MV-4-11 (cell line): Measurements from ENCODE around the gene MPL.

Source experiments
- DNase-seq: peaks from one replicate; lab custom pipeline; 2025; lab: John Stamatoyannopoulos, UW

The MPL gene

DNA sequence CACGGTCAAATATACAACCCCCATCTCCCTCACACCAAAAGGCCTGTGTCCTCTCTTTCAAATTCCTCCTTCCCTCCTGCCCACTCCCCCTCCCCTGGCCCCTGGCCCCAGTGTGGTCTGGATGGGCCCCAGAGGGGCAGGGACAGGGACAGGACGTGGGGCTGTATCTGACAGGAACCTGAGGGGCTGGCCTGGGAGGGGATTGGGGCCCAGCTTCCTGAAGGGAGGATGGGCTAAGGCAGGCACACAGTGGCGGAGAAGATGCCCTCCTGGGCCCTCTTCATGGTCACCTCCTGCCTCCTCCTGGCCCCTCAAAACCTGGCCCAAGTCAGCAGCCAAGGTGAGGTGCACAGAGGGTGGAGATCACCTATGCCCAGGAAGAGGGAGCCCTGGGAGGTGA lies at the start of gene MPL:
MPL (plus strand) TSS at position 231 of the 400 bp plus-strand sequence; CDS start at position 262, 31 bp downstream.
- no peak for DNase-seq

DNA sequence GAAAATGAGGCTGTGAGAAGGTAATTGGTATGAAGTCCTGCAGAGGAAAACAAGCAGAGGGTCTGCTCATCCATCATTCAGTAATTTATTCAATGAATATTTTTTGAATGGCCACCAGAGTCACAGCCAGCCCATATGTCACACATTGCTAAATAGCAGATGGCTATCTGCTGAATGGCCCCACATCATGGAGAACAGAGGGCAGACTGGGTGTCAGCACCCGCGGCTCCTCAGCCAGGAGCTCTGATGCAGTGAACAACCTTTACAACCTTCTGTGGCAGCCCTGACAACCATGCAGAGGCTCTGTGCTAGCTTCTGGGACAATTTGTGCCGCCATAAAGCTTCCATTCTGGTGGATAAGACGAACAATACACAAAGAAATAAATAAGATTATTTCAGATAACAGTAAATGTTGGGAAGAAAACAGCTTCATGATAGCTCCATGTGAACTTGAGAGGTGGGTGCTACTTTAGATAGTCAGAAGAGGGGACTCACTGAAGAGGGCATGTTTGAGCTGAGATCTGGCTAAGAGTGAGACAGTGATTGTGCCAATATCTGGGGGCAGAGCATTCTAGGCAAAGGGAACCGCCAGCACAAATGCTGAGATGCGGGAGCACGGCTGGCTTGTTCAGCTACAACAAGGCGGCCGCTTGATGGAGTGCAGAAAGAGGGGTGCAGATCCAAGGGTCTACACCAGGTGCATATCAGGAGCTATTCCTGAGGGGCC lies 49.4 kb upstream of the MPL start:
- DNase-seq, result no peak

DNA sequence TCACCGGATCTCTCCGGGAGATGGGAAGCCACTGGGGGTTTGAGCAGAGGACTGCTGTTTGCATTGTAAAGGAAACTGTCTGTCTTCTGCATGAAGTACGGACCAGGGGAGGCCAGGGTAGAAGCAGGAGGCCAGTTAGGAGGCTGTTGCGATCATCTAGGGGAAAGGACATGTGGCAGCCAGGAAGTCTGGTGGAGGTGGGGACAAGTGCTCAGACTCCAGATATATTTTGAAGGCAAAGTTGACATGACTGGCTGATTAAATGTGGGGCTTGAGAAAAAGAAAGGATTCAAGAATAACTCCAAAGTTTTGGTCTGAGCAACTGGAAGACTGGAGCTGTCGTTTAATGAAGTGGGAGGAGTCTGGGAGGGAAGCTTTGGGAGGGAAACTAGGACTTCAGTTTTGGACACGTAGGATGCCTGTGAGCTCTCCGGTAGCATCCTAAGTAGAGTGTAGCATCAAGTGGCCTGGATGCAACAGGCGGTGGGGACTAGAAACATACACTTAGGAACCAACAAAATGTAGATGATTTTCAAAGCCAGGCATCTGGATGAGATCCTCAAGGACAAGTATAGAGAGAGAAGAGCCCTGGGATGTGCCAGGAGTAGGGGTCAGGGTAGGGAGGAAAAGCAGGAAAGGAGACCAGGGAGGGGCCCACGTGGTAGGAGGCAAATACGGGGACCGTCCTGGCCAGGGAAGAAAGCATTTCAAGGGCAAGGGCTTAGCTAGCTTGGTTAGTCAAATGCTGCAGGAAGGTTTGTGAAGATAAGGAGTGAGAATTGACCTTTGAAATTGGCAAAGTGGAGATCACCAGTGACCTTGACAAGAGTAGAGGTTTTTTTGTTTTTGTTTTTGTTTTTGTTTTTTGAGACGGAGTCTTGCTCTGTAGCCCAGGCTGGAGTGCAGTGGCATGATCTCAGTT lies 48.6 kb upstream of the MPL start:
- DNase-seq, result no peak

DNA sequence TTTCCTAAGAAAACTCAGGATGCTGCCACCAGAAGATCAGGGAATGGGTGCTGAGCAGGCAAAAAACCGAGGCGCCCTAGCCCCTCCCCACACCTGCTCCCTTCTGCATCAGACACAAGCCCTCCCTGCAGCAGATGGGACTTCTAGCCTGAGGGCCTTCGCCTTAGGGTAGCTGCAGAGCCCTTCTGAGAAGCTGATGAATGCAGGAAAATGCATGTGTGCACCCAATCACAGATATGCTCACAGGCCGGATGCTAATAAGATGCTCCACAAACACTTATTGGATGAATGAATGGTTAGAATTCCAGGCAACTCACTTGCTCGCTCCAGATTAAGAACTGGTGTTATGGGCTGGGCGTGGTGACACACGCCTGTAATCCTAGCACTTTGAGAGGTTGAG lies 45.4 kb upstream of the MPL start:
- no peak for DNase-seq

DNA sequence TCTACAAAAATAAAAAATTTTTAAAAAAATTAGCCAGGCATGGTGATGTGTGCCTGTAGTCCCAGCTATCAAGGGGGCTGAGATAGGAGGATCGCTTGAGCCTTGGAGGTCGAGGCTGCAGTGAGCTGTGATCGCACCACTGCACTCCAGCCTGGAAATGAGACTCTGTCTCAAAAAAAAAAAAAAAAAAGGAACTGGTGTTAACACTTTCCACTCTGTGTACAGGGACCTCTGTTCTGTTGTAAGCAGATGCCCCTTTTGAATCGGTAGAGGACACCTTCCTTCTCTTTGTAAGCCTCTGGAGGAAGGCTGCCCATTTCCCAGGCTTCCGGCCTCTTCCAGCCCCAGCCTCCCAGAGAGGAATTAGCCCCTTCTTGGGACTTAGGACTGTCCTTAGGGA lies 44.9 kb upstream of the MPL start:
- DNase-seq, result no peak

DNA sequence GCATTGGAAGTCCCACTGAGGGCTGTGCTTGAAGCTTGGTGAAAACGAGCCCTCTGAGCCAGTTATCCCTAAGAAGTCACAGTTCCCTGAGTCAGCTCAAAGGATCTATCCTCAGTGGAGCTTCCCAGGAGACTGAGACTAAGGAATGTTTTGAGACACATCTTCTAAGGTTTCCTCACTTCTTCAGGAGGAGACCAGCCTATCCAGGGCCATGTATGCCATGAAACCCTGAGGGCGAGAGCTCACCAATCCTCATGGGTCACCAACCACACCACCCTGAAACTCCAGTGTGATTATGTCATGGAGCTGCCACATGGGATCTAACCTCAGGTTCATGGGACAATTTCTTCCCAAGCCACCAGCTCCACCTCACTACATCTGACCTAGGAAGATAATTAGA lies 44.4 kb upstream of the MPL start:
- no peak for DNase-seq

DNA sequence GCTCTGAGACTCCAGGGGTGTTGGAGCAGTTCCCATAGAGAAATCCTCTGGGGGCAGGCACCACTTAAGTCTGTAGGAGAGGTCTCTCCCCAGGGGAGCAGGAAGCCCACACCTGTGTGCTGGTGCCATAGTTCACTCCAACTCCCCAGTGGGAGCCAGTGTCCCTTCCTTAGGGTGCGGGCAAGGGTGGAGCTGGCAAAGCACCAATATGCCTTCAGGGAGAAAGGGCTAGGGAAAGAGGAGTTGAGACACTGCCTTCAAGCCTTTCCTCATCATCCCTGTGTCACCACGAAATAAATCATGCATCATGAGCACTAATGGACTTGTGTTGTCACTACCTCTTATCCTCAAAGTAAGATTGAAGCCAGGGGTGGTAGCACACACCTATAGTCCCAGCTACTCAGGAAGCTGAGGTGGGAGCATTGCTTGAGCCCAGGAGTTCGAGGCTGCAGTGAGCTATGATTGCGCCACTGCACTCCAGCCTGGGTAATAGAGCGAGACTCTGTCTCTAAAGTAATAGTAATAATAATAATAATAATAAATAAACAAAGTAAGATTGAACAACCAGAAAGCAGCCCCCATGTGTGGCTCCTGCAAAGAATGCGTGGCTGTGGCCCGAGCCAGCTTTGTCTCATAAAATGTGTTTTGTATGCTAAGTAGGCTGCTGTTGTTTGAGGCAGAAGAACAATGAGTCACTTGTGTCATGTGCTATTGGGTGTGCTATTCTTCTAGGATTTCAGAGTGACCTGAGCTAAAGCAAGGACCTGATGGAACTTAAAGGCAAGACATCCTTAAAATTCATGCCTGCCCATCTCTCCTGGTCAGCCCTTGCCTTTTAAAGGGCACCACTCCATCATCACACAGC lies 43.5 kb upstream of the MPL start:
- no peak for DNase-seq

DNA sequence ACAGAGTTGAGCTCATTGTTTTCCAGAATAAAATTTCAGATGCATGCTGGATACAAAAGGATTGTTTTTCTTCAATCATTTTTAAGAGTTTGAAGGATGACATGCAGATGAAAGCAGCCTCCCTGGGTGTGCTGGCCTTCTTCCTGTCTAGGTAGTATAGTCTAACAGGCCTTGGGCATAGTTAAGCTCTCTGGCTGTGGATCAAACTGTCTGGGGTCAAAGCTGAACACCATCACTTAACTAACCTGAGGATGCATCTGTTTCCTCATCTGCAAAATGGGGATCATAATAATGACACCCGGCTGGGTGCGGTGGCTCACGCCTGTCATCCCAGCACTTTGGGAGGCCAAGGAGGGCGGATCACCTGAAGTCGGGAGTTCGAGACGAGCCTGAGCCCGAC lies 42.9 kb upstream of the MPL start:
- no peak for DNase-seq

DNA sequence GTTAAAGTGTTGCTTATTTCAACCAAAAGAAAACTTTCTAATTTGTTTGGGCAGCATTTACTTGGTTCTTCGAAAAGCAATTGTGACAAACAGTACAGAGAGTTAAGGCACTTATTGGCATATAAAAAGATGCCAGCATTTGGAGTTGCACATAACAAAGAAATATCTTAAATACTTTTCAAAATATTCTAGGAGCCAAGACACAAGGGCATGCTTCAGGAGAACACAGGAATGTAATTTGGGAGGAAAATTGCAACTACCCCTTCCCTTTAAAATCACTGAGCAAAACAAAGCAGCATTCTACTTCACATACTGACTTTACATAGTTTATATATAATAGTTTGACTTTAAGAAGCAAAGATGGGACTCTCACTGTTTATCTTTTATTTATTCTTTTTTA lies 41.4 kb upstream of the MPL start:
- no peak for DNase-seq

DNA sequence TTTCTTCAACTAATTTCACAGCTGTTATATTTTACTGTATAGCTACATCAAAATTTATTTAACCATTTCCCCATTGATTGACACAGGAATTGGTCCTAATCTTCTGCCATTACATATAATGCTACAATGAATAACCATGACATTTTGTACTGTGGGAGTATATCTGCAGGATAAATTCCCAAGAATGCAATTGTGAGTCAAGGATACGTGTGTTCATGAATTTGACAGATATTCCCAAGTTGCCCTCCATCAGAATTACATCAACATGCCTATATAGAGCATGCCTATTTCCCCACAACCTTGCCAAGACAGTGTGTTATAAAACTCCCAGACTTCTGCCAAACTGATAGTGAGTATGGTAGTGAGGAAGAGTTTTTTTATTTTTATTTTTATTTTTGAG lies 39.6 kb upstream of the MPL start:
- DNase-seq, result no peak

DNA sequence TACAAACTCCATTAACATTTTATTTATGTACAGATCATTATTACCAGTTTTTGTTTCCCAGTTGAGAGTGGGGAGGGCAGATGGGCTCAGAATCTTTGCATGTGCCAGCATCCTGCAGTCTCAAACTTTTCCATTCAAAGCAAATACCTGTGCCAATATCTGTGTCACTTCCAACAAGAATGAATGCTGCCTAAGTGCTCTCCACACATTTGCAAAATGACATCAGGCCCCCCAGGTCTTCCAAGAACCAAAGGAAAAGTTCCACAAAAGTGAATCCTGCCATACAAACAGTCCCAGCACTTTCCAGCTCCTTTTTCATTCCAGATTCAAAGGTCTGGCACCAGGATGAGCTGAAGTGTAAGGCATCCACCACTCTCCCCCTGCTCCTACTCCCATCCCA lies 38.5 kb upstream of the MPL start:
- DNase-seq, result no peak

DNA sequence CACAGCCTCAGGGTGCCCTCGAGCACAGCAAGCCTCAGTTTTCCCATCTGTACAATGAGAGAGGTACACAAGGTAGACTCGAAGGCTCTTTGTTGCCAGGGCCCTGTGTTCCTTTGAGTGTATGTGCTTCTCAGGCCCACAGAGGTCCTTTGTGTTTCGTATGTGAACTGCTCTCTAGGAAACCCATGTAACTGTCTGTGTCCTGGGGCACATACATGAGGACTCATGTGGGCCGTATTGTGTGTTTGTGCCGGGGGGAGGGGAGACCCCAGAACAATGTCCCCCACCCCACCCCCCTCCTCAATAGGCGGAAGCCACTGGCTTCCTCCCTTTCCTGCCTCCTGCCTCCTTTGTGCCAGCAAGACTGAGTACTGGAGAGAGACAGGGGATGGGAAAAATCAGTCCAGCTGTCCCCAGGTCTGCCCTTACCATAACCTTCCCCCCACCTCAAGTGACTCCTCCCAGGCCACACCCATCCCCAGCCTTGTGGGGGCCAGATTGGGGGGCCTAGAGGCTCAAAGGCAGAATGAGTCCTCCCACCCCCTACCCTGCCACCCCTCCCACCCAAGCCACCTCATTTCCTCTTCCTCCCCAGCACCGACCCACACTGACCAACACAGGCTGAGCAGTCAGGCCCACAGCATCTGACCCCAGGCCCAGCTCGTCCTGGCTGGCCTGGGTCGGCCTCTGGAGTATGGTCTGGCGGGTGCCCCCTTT lies 37.1 kb upstream of the MPL start, which contains the start of gene TIE1:
TIE1 (plus strand) TSS at position 605 of the 717 bp plus-strand sequence; CDS start at position 695, 90 bp downstream.
- DNase-seq, result no peak

DNA sequence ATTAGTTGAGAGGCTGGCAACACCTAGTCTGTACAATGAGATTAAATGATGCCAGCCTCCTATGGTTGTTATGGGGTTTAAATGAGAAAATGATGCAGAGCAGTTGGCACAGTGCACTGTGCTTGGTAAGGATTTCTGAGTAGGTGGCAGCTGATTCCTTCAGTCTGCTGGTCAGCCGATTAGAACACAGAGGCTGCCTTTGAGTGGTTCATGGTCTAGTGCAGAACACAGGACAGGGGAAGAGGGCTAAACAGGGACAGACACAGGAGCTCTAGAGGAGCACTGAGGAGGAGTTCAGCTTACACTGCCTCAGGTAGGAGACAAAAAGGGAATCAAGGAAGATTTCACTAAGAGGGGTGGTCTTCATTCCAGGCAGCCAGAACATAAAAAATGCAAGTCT lies 35.4 kb upstream of the MPL start:
- DNase-seq, result no peak

DNA sequence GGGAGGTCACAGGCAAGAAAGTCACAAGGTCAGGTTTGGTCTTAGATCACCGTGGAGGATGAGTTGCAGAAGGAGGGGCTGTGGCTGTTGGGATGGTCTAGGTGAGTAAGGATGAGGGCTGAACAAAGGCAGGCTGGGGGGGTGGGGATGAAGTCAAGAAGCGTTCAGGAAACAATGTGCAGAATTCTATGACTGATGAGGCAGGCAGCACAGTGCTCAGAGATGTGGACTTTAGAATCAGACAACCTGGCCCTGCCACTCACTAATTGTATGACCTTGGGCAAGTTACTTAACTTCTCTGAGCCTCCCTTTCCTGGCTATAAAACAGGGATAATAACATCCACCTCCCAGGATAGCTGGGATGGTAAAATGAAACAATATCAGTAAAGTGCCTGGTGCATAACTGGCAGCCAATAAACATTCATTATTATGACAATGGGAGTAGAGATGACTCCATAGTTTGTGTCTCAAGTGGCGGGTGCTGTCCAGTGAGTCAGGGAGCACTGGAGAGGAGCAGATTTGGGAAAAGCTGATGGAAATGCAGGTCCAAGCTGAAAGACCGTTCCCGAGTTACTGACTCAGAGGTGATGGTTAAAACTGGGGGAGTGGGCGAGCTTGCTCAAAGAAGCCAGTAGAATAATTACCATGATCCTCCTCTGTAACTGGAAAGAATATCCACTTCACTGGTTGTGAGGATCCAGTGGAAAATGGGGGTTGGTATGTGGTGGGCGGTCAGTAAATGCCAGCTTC lies 34.7 kb upstream of the MPL start:
- no peak for DNase-seq

DNA sequence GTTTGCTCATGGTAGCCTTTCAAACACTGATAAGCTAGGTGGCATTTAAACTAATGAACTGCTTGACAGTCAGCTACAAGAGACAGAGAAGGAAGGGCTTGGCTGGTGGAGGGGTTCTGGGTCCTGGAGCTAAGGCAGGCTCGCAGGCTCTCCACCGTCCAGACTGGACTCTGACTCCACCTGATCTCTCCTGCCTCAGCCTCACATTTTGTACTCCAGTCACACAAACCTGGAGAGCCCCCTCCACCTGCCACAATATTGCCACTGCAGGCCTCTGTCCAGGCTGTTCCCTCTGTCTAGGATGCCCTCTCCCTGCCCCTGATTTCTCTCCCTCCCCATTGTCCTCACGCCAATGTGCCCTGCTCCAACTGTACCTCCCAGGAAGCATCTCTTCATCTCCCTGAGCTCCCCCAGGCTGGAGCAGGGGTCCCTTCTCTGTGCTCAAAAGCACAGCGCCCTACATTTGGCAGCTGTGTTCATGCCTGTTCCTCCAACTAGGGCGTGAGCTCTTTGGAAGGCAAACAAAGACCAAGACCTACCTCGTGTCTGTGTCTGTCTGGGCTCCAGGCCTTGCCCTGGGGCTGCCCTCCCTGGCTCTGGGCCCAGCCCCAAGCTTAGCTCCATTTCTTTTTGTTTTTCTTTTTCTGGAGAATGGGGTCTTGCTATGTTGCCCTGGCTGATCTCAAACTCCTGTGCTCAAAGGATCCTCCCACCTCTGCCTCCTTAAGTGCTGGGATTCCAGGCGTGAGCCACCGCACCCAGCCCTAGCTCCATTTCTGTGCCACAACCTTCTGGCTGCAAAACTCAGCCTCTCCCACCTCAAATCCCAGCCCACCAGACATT lies 33.9 kb upstream of the MPL start:
- no peak for DNase-seq

DNA sequence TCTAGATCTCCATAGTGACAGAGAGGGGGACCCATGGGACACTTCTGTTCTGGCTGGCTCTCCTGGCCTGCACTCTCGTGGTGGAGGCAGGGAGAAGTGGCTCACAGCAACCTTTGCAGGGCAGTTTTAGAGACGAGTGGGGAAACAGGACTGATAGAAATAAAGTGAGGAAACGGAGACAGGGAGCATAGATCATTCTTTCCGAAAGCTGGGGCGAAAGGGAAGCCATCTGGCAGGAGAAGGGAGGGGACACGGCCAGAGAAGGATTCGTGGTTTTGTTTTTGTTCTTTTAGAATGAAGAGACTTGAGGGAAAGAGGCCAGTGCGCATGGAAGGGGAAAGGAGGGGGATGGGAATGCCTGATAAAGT lies 33.3 kb upstream of the MPL start:
- DNase-seq, result no peak

DNA sequence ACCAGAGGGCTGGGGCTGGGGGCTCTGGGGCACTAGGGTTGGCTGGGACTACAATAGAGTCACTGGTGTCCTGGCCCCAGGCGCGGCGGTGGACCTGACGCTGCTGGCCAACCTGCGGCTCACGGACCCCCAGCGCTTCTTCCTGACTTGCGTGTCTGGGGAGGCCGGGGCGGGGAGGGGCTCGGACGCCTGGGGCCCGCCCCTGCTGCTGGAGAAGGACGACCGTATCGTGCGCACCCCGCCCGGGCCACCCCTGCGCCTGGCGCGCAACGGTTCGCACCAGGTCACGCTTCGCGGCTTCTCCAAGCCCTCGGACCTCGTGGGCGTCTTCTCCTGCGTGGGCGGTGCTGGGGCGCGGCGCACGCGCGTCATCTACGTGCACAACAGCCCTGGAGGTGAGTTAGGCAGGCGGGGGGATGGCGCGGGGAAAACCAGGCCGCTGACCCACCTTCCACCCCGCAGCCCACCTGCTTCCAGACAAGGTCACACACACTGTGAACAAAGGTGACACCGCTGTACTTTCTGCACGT lies 32.8 kb upstream of the MPL start:
- no peak for DNase-seq

DNA sequence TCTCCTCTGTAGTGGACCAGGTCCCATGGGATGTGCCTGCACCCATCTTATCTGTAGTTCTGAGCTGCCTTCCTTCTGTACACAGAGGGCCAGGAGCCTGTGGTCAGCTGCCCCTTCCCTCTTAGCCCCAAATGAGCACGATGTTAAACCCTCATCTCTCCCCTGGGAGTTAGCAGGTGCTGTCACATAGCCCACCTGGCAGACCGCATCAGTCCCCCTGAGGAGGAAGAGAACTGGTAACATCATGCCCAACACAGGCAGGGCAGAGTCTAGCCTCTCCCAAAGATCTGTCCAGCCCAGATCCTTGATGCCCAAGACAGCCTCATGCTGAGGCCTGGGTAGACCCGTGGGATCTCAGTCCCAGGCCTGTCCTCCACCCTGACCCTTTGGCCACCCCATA lies 32.2 kb upstream of the MPL start:
- no peak for DNase-seq

DNA sequence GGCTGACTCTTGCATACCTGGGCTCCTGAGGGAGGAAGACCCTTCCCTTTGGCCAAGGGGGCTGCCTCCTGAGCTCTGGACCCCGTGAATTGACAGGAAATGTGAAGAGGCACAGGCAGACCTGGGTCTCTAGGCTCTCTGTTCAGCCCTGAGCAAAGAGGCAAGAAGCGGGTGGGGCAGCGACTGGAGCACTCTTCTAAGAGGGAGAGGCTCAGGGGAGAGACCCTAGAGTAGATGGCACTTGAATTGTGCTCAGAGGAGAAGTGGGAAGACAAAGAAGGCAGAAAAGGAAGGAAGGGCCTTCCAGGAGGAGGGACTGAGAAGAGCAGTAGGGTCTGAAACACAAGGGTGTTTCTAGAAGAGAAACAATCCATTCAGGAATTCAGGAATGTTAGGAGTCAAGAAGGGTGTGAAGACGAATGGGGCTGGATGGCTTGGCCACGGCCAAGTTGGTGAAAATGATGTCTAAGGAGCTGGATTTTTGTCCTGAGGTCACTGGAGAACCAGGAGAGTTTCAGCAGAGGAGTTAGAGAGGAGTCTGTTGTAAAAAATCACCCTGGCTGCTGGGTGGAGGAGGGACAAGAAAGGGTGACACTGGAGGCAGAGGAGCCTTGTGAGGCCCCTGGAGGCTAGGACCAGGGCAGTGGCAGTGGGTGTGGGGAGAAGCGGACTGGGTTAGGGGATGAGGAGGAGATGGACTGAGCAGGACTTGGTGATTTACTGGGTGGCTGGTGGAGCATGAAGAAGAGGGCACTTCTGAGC lies 31.5 kb upstream of the MPL start:
- DNase-seq, result no peak
